ENCODE results near the gene STARD10.

GRCh38 chr11:72828081-72828567 is 34.3 kb upstream of the STARD10 start:
- no peak for TF ChIP-seq POLR2A (IDR thresholded peaks at IDR 0.05)
- no peak for TF ChIP-seq CTCF (IDR thresholded peaks at IDR 0.05)
- no peak for TF ChIP-seq POLR2AphosphoS5 (IDR thresholded peaks at IDR 0.05)
